PC-3 (cell line): ENCODE data around the gene GRK1. TPM values are rescaled to one million over a fixed set of nuclear protein-coding genes. Genes with fewer than 3 reads are reported as not detected.

Experiments
- ATAC-seq: fragments of 200-7000 bp; cut with Tn5 transposase; 2 replicates; pipeline ENCODE4 v1.9.1; 2020; ENCODE audit warnings: mild to moderate bottlenecking, moderate library complexity
- BruUV-seq: library from RNA; stranded (reverse); fragments of 400-500 nt; replicated peaks from 2 replicates; lab custom pipeline; 2021; lab: Mats Ljungman, UMichigan
- CTCF ChIA-PET: fragments of 300-600 bp; sonication (Branson Sonifier 250); formaldehyde crosslinking; loops from one replicate; lab custom pipeline; 2022; ENCODE audit warnings: antibody characterized with exemption; lab: Charles Lee
- POLR2A ChIA-PET: fragments of 300-600 bp; sonication (Branson Sonifier 250); formaldehyde crosslinking; loops from one replicate; lab custom pipeline; 2022; ENCODE audit warnings: antibody characterized with exemption; ENCODE audit not compliant: unreplicated experiment; lab: Charles Lee
- DNase-seq: peaks from one replicate; pipeline ENCODE4 v3.0.0-alpha.2; 2015
- H2AFZ ChIP-seq: fragments of 300-600 bp; sonication (generic); 2 replicates; pipeline ENCODE4 v1.6.0; 2016; ENCODE audit warnings: antibody characterized with exemption, low read length
- H3F3A ChIP-seq: fragments of 300-600 bp; sonication (generic); one replicate; pipeline ENCODE4 v1.6.0; 2017; ENCODE audit warnings: antibody characterized with exemption, low read length, control low read depth, mild to moderate bottlenecking; ENCODE audit not compliant: unreplicated experiment
- H3K27ac ChIP-seq: fragments of 300-600 bp; sonication (generic); 2 replicates; pipeline ENCODE4 v1.5.1; 2016; ENCODE audit warnings: mild to moderate bottlenecking, low read length
- H3K27me3 ChIP-seq: fragments of 300-600 bp; sonication (generic); 2 replicates; pipeline ENCODE4 v1.6.1; 2016; ENCODE audit warnings: low read length, mixed read lengths
- H3K36me3 ChIP-seq: fragments of 300-600 bp; sonication (generic); 2 replicates; pipeline ENCODE4 v1.6.1; 2016; ENCODE audit warnings: low read depth, mixed run types, low read length, mixed read lengths
- H3K4me1 ChIP-seq: fragments of 300-600 bp; sonication (generic); 2 replicates; pipeline ENCODE4 v1.5.1; 2016; ENCODE audit warnings: low read length; ENCODE audit not compliant: insufficient read depth
- H3K4me2 ChIP-seq: fragments of 300-600 bp; sonication (generic); 2 replicates; pipeline ENCODE4 v1.6.0; 2016; ENCODE audit warnings: low read length
- H3K4me3 ChIP-seq: fragments of 300-600 bp; sonication (generic); 2 replicates; pipeline ENCODE4 v1.5.1; 2016; ENCODE audit warnings: mild to moderate bottlenecking, low read length, mixed read lengths
- H3K79me2 ChIP-seq: fragments of 300-600 bp; sonication (generic); 2 replicates; pipeline ENCODE4 v1.6.1; 2017; ENCODE audit warnings: low read length, mixed read lengths
- H3K9ac ChIP-seq: fragments of 300-600 bp; sonication (generic); 2 replicates; pipeline ENCODE4 v1.6.0; 2016; ENCODE audit warnings: mild to moderate bottlenecking, low read length
- H3K9me2 ChIP-seq: fragments of 300-600 bp; sonication (generic); replicated peaks from 2 replicates; pipeline ENCODE4 v1.6.1; 2016; ENCODE audit warnings: mixed run types, low read length, mixed read lengths
- H3K9me3 ChIP-seq: fragments of 300-600 bp; sonication (generic); 2 replicates; pipeline ENCODE4 v1.6.1; 2016; ENCODE audit warnings: low read length, mixed read lengths
- H4K20me1 ChIP-seq: fragments of 300-600 bp; sonication (generic); 2 replicates; pipeline ENCODE4 v1.6.1; 2016; ENCODE audit warnings: low read length, mixed read lengths
- CTCF ChIP-seq: fragments of 300-600 bp; sonication (generic); conservative IDR thresholded peaks from 2 replicates; pipeline ENCODE4 v1.5.1; 2017; ENCODE audit warnings: antibody characterized with exemption, low read depth, mild to moderate bottlenecking, low read length
- EZH2 ChIP-seq: fragments of 300-600 bp; sonication (generic); IDR thresholded peaks from one replicate; pipeline ENCODE4 v1.6.1; 2017; ENCODE audit warnings: antibody characterized with exemption, mild to moderate bottlenecking, low read length; ENCODE audit not compliant: unreplicated experiment
- EZH2phosphoT487 ChIP-seq: fragments of 300-600 bp; sonication (generic); IDR thresholded peaks from 2 replicates; pipeline ENCODE4 v1.6.1; 2018; ENCODE audit warnings: mild to moderate bottlenecking, antibody characterized with exemption, low read length, borderline replicate concordance
- intact Hi-C: fragments of 100-400 bp; cut with micrococcal nuclease; formaldehyde crosslinking; loops from 2 replicates; pipeline ENCODE4 v1.9.0; 2023
- total RNA-seq: library from RNA; depleted of rRNA; stranded (reverse); fragments of >200 nt; gene quantifications from 2 replicates; pipeline ENCODE4 v1.2.3, GENCODE V29; 2014

The GRK1 gene
- total RNA-seq, 1 experiment from 2014 or later: not detected

GRCh38 chr13:113726961-113727411 lies 60.0 kb downstream of the GRK1 start:
- no peak overlapping the region for H3K4me2 ChIP-seq
- no peak overlapping the region for H3K9ac ChIP-seq
- H2AFZ ChIP-seq: no peak overlapping the region
- BruUV-seq: no TSS peak
- intact Hi-C loops: no loop called here
- no peaks in the 10 kb centered on the region for H3K79me2 ChIP-seq
- H3F3A ChIP-seq: no peaks in the 10 kb centered on the region
- POLR2A ChIA-PET: no interaction called here
- no peak overlapping the region for H3K27ac ChIP-seq
- CTCF ChIA-PET: no interaction called here
- H3K27me3 ChIP-seq: no peaks in the 10 kb centered on the region
- H3K4me1 ChIP-seq: no peaks in the 10 kb centered on the region
- no peaks in the 10 kb centered on the region for H3K36me3 ChIP-seq
- peak; percentile 52 for DNase-seq
- peak; percentile 13; the same call in 1 of the 2 replicates for ATAC-seq
- H3K4me3 ChIP-seq: no peak overlapping the region
- no peaks in the 10 kb centered on the region for H3K9me3 ChIP-seq
- TF ChIP-seq CTCF (no peak), EZH2 (no peak), EZH2phosphoT487 (no peak)
- H4K20me1 ChIP-seq: no peaks in the 10 kb centered on the region
- no peaks in the 10 kb centered on the region for H3K9me2 ChIP-seq

GRCh38 chr13:113728571-113729054 lies 61.6 kb downstream of the GRK1 start:
- intact Hi-C loops: no loop called here
- no TSS peak for BruUV-seq
- H3K4me1 ChIP-seq: no peaks in the 10 kb centered on the region
- POLR2A ChIA-PET: no interaction called here
- H3F3A ChIP-seq: no peaks in the 10 kb centered on the region
- H3K4me3 ChIP-seq: no peak overlapping the region
- H3K9ac ChIP-seq: no peak overlapping the region
- H3K36me3 ChIP-seq: no peaks in the 10 kb centered on the region
- ATAC-seq: no peak
- no peak overlapping the region for H2AFZ ChIP-seq
- H3K79me2 ChIP-seq: no peaks in the 10 kb centered on the region
- no peak overlapping the region for H3K27ac ChIP-seq
- no peaks in the 10 kb centered on the region for H4K20me1 ChIP-seq
- no peak for DNase-seq
- H3K27me3 ChIP-seq: no peaks in the 10 kb centered on the region
- TF ChIP-seq EZH2phosphoT487: no peak
- no peak for TF ChIP-seq EZH2
- TF ChIP-seq CTCF: no peak
- H3K9me3 ChIP-seq: no peaks in the 10 kb centered on the region
- H3K9me2 ChIP-seq: no peaks in the 10 kb centered on the region
- CTCF ChIA-PET: no interaction called here
- H3K4me2 ChIP-seq: no peak overlapping the region

- CTCF ChIA-PET: no interaction called here
- Histone ChIP-seq H4K20me1 (no peaks in the 10 kb centered on the region), H2AFZ (no peak overlapping the region), H3K4me1 (no peaks in the 10 kb centered on the region), H3K9me3 (no peaks in the 10 kb centered on the region), H3F3A (no peaks in the 10 kb centered on the region), H3K27me3 (no peaks in the 10 kb centered on the region), H3K9ac (no peak overlapping the region), H3K4me3 (no peak overlapping the region), H3K79me2 (no peaks in the 10 kb centered on the region), H3K36me3 (no peaks in the 10 kb centered on the region), H3K27ac (no peak overlapping the region), H3K4me2 (no peak overlapping the region), H3K9me2 (no peaks in the 10 kb centered on the region)
- POLR2A ChIA-PET: no interaction called here
- TF ChIP-seq CTCF (no peak), EZH2 (no peak), EZH2phosphoT487 (no peak)
- no TSS peak for BruUV-seq
- ATAC-seq: no peak
- intact Hi-C loops: no loop called here
- no peak for DNase-seq
These were observed 62.4 kb downstream of the GRK1 start for GRCh38 chr13:113729187-113730019.
